H1 (cell line): ENCODE data around the gene OSBPL9. TPM values are rescaled to one million over a fixed set of nuclear protein-coding genes. Genes with fewer than 3 reads are reported as not detected.

Experiments
- CTCF ChIA-PET: fragments of 300-600 bp; sonication (Branson Sonifier 250); formaldehyde crosslinking; loops from one replicate; lab custom pipeline; 2021; ENCODE audit not compliant: partially characterized antibody; lab: Charles Lee
- POLR2A ChIA-PET: fragments of 300-600 bp; sonication (Branson Sonifier 250); formaldehyde crosslinking; loops from one replicate; lab custom pipeline; 2021; ENCODE audit warnings: inconsistent platforms; ENCODE audit not compliant: partially characterized antibody; lab: Charles Lee
- DNase-seq, 2 experiments: peaks; one replicate each; pipeline versions ENCODE4 v3.0.0 to v3.0.0-alpha.2; 2010 to 2022; ENCODE audit warnings: low spot score in 2 of 2, low read depth in 1 of 2, mixed read lengths in 1 of 2
- FAIRE-seq: peaks from 2 replicates; lab custom pipeline; 2011; peaks lifted over from hg19 to GRCh38; lab: Jason Lieb, UNC
- H2AFZ ChIP-seq: 2 replicates; pipeline ENCODE4 v1.8.1; 2012; ENCODE audit warnings: low read length, inconsistent platforms
- H2AK5ac ChIP-seq: 2 replicates; pipeline ENCODE4 v1.6.1; 2013; ENCODE audit warnings: low read depth, low read length
- H2BK120ac ChIP-seq: replicated peaks from 2 replicates; pipeline ENCODE3; 2013; ENCODE audit warnings: low read depth, low read length, inconsistent platforms
- H2BK12ac ChIP-seq: 2 replicates; pipeline ENCODE4 v1.6.1; 2013; ENCODE audit warnings: low read depth, low read length
- H2BK15ac ChIP-seq: 2 replicates; pipeline ENCODE4 v1.6.1; 2013; ENCODE audit warnings: low read length
- H2BK20ac ChIP-seq: 2 replicates; pipeline ENCODE4 v1.6.1; 2013; ENCODE audit warnings: low read length
- H2BK5ac ChIP-seq: 2 replicates; pipeline ENCODE4 v1.6.1; 2013; ENCODE audit warnings: low read depth, low read length
- H3K14ac ChIP-seq: 2 replicates; pipeline ENCODE4 v1.6.1; 2013; ENCODE audit warnings: inconsistent platforms; ENCODE audit not compliant: insufficient read length
- H3K18ac ChIP-seq: 2 replicates; pipeline ENCODE4 v1.6.1; 2013; ENCODE audit warnings: low read length; ENCODE audit errors: extremely low read depth
- H3K23ac ChIP-seq: 2 replicates; pipeline ENCODE4 v1.6.1; 2013; ENCODE audit warnings: inconsistent platforms; ENCODE audit not compliant: insufficient read length
- H3K23me2 ChIP-seq: 2 replicates; pipeline ENCODE4 v1.6.1; 2013; ENCODE audit warnings: low read depth, low read length
- H3K27ac ChIP-seq: 2 replicates; pipeline ENCODE4 v1.6.1; 2011; ENCODE audit warnings: low read depth, low read length, inconsistent platforms
- H3K27me3 ChIP-seq, 4 experiments: replicated peaks in 1 of 4; 1 replicate in 1 of 4; 2 replicates in 3 of 4; pipeline versions ENCODE4 v1.6.1 to v1.8.1; 2011 to 2013; ENCODE audit warnings: low read length in 3 of 4, mild to moderate bottlenecking in 3 of 4, inconsistent platforms in 2 of 4, mixed read lengths in 2 of 4, moderate library complexity in 1 of 4; ENCODE audit not compliant: control insufficient read depth in 3 of 4, insufficient read depth in 3 of 4; ENCODE audit errors: extremely low read depth in 1 of 4
- H3K36me3 ChIP-seq, 4 experiments: 2 replicates each; pipeline versions ENCODE4 v1.6.1 to v1.8.1; 2011 to 2013; ENCODE audit warnings: mild to moderate bottlenecking in 4 of 4, low read length in 3 of 4, moderate library complexity in 2 of 4, control low read depth in 1 of 4, inconsistent platforms in 1 of 4; ENCODE audit not compliant: insufficient read depth in 4 of 4, control insufficient read depth in 2 of 4
- H3K4ac ChIP-seq: replicated peaks from 2 replicates; pipeline ENCODE3; 2013; ENCODE audit warnings: low read length, low read depth, mixed read lengths, inconsistent platforms; ENCODE audit not compliant: insufficient read length
- H3K4me1 ChIP-seq, 4 experiments: replicated peaks in 1 of 4; 1 replicate in 1 of 4; 2 replicates in 3 of 4; pipeline versions ENCODE4 v1.6.1 to v1.8.1; 2011 to 2013; ENCODE audit warnings: low read length in 3 of 4, inconsistent platforms in 2 of 4, mixed read lengths in 1 of 4; ENCODE audit not compliant: insufficient read depth in 4 of 4, control insufficient read depth in 3 of 4
- H3K4me2 ChIP-seq, 2 experiments: 2 replicates each; pipeline versions ENCODE4 v1.6.1 to v1.8.1; 2011 to 2013; ENCODE audit warnings: low read depth in 2 of 2, low read length in 2 of 2, control low read depth in 1 of 2, inconsistent platforms in 1 of 2, mild to moderate bottlenecking in 1 of 2; ENCODE audit not compliant: insufficient read depth in 1 of 2
- H3K4me3 ChIP-seq, 4 experiments: fragments of 200-600, 300-600 bp in 1 of 4; sonication (generic), shearing (Covaris generic), sonication (Bioruptor Twin) in 1 of 4; 2 replicates each; pipeline versions ENCODE4 v1.5.1 to v1.8.1; 2011 to 2016; ENCODE audit warnings: low read length in 4 of 4, low read depth in 3 of 4, control low read depth in 2 of 4, inconsistent platforms in 2 of 4, mild to moderate bottlenecking in 2 of 4, mixed read lengths in 1 of 4, moderate library complexity in 1 of 4; ENCODE audit not compliant: insufficient read depth in 2 of 4; ENCODE audit errors: extremely low read depth in 1 of 4
- H3K56ac ChIP-seq: replicated peaks from 2 replicates; pipeline ENCODE3; 2013; ENCODE audit warnings: low read depth, mild to moderate bottlenecking, mixed read lengths, low read length, inconsistent platforms; ENCODE audit not compliant: insufficient read length
- H3K79me1 ChIP-seq: 2 replicates; pipeline ENCODE4 v1.6.1; 2013; ENCODE audit warnings: low read depth, low read length, control low read depth
- H3K79me2 ChIP-seq, 2 experiments: 2 replicates each; pipeline versions ENCODE4 v1.6.1 to v1.8.1; 2012 to 2013; ENCODE audit warnings: low read length in 2 of 2, mild to moderate bottlenecking in 2 of 2, inconsistent platforms in 1 of 2; ENCODE audit not compliant: insufficient read depth in 2 of 2, control insufficient read depth in 1 of 2
- H3K9ac ChIP-seq, 4 experiments: replicated peaks in 1 of 4; 1 replicate in 1 of 4; 2 replicates in 3 of 4; pipeline versions ENCODE4 v1.6.1 to v1.8.1; 2011 to 2013; ENCODE audit warnings: low read depth in 3 of 4, low read length in 3 of 4, control low read depth in 2 of 4, mild to moderate bottlenecking in 2 of 4, moderate library complexity in 2 of 4, inconsistent platforms in 1 of 4; ENCODE audit errors: extremely low read depth in 1 of 4
- H3K9me3 ChIP-seq, 2 experiments: 2 replicates each; pipeline versions ENCODE4 v1.6.1 to v1.8.1; 2012 to 2013; ENCODE audit warnings: mild to moderate bottlenecking in 2 of 2, moderate library complexity in 2 of 2, control low read depth in 1 of 2, inconsistent platforms in 1 of 2, low read depth in 1 of 2, low read length in 1 of 2, mixed read lengths in 1 of 2; ENCODE audit not compliant: insufficient read depth in 2 of 2
- H4K20me1 ChIP-seq, 2 experiments: replicated peaks in 1 of 2; 2 replicates each; pipeline versions ENCODE3 to v1.8.1; 2011 to 2013; ENCODE audit warnings: inconsistent platforms in 2 of 2, low read length in 2 of 2, mild to moderate bottlenecking in 1 of 2; ENCODE audit not compliant: insufficient read depth in 2 of 2, control insufficient read depth in 1 of 2
- H4K5ac ChIP-seq: 2 replicates; pipeline ENCODE4 v1.6.1; 2013; ENCODE audit warnings: low read length, low read depth, mixed read lengths, inconsistent platforms; ENCODE audit not compliant: insufficient read length
- H4K8ac ChIP-seq: 2 replicates; pipeline ENCODE4 v1.8.0; 2013; ENCODE audit warnings: mild to moderate bottlenecking, moderate library complexity, low read length, inconsistent platforms; ENCODE audit not compliant: insufficient read depth; ENCODE audit errors: extremely low read depth
- H4K91ac ChIP-seq: replicated peaks from 2 replicates; pipeline ENCODE3; 2013; ENCODE audit warnings: low read length, mixed read lengths, inconsistent platforms; ENCODE audit not compliant: insufficient read length
- CTBP2 ChIP-seq: IDR thresholded peaks from 2 replicates; pipeline ENCODE4 v1.7.0; 2011; ENCODE audit warnings: borderline replicate concordance, mild to moderate bottlenecking, moderate library complexity, mixed read lengths, low read length; ENCODE audit not compliant: insufficient read depth, insufficient read length
- EGR1 ChIP-seq: IDR thresholded peaks from 2 replicates; pipeline ENCODE4 v1.6.1; 2011; ENCODE audit warnings: low read depth, low read length, borderline replicate concordance
- EZH2 ChIP-seq: fragments of 200-600 bp; sonication (generic); IDR thresholded peaks from 2 replicates; pipeline ENCODE4 v1.7.1; 2012; ENCODE audit warnings: low read depth, mild to moderate bottlenecking, moderate library complexity, low read length, inconsistent platforms; ENCODE audit not compliant: severe bottlenecking
- JUND ChIP-seq: IDR thresholded peaks from 2 replicates; pipeline ENCODE4 v1.6.1; 2011; ENCODE audit warnings: mild to moderate bottlenecking, improper control_type of control experiment, low read length
- KDM4A ChIP-seq: IDR thresholded peaks from one replicate; pipeline ENCODE4 v1.7.1; 2012; ENCODE audit warnings: low read depth, mild to moderate bottlenecking, moderate library complexity, low read length, inconsistent platforms; ENCODE audit not compliant: severe bottlenecking
- RAD21 ChIP-seq, 2 experiments: IDR thresholded peaks in 1 of 2; conservative IDR thresholded peaks in 1 of 2; 2 replicates each; pipeline ENCODE4 v1.6.1; 2011; ENCODE audit warnings: low read depth in 2 of 2, low read length in 2 of 2, improper control_type of control experiment in 1 of 2, inconsistent platforms in 1 of 2, mild to moderate bottlenecking in 1 of 2, moderate library complexity in 1 of 2
- TBP ChIP-seq: IDR thresholded peaks from 2 replicates; pipeline ENCODE4 v1.6.1; 2011; ENCODE audit warnings: low read depth, low read length, improper control_type of control experiment
- WGBS, 2 experiments: shearing (Covaris generic) in 1 of 2; methylation state at CpG; one replicate each; pipeline versions ENCODE4 v1.1.6 to v1.1.7; 2013 to 2015; ENCODE audit warnings: low lambda C conversion rate in 2 of 2, mixed read lengths in 2 of 2, inconsistent platforms in 1 of 2, low coverage in 1 of 2, missing lambda C conversion rate in 1 of 2; ENCODE audit not compliant: insufficient replicate concordance in 2 of 2, insufficient coverage in 1 of 2, insufficient read length in 1 of 2; ENCODE audit errors: extremely low coverage in 1 of 2, missing lambda C conversion rate in 1 of 2; 5-methylcytosine and 5-hydroxymethylcytosine counted together
- polyA plus RNA-seq, 7 experiments: library from polyadenylated mRNA; depleted of rRNA in 3 of 7; stranded (reverse) in 5 of 7; unstranded in 2 of 7; fragments of >200 nt in 5 of 7; fragments of 200-250 nt in 2 of 7; gene quantifications; 1 replicate in 5 of 7; 2 replicates in 1 of 7; 4 replicates in 1 of 7; pipeline versions ENCODE4 v1.2.1 to v1.2.3, GENCODE V29; 2011 to 2013; ENCODE audit warnings: missing spikeins in 2 of 7, mixed read lengths in 2 of 7
- total RNA-seq: library from RNA; stranded (reverse); fragmentation: NEBNext Ultra II Directional; extraction: Animal tissue kit (Norgen Biotek cat#: 25700); gene quantifications from 2 replicates; pipeline ENCODE4 v1.2.1, GENCODE V29; 2021
- TF ChIP-seq, protein P1 (sequence below): IDR thresholded peaks from 2 replicates; pipeline ENCODE4 v1.6.1; 2012; ENCODE audit warnings: low read length, inconsistent platforms

Gene OSBPL9
- total and polyA plus RNA-seq, 2 of the 8 experiments (the other 6 are each of a cell fraction or from before 2014, with no cell fraction given), result 58.2 to 71.6 TPM

DNA sequence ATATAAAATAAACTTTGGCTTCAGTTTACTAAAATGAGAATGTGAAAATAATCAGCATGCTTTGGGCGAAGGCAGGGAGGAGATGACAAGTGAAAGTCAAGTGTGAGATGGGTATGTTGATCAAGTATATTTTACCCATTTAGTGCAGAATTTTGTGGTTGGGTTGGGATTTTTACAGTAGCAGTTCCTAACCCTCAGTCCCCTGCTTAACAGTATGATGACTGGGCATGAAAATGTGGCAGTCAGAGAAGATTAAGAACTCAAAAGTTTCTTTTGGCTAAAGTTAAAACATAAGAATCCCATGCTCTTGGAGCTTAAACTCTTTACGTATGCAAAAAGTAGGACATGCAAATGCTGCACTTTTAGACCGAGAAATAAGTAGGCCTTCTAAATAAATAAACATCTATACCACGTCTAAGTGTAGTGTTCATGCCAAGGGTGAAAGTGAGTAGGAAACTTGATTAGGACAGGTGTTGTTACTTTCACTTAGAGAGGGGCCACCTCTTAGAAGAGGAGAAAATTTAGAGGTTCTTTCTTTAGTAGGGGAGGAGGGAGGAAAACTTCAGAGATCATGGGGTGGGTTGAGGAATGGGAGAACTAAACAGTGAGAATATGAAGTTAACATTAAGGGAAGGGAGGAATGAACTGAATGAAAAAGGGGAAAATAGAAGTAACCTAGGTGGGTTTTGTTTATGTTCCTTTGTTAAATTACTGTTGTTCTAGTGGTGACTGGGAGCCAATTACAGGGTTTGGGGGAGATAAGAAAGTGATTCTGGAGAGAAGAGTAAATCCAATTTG is 127.8 kb downstream of the OSBPL9 start:
- no peaks in the 10 kb centered on the region; the same call in 1 of the 2 replicates for H3K23me2 ChIP-seq
- no peak overlapping the region for H2BK15ac ChIP-seq
- H3K23ac ChIP-seq, result no peak overlapping the region
- H4K8ac ChIP-seq, result no peak overlapping the region
- peak; percentile 57 for FAIRE-seq
- H4K20me1 ChIP-seq, result no peaks in the 10 kb centered on the region
- H3K9ac ChIP-seq, result no peak overlapping the region
- H2BK5ac ChIP-seq, result no peak overlapping the region
- no peak overlapping the region for H3K4ac ChIP-seq
- H3K79me2 ChIP-seq, result peaks cover 0 to 8% of the 10 kb centered on the region in 2 experiments; a peak in 2 of 4 replicates
- TF ChIP-seq JUND, result no peak
- TF ChIP-seq EZH2, result no peak
- TF ChIP-seq EGR1, result no peak
- TF ChIP-seq RAD21 (IDR thresholded peaks at IDR 0.05 in 1 of 2, conservative IDR thresholded peaks at IDR 0.05 in 1 of 2; ENCODE audit: low read depth in 2 of 2, low read length in 2 of 2), result no peak
- TF ChIP-seq, protein P1, sequence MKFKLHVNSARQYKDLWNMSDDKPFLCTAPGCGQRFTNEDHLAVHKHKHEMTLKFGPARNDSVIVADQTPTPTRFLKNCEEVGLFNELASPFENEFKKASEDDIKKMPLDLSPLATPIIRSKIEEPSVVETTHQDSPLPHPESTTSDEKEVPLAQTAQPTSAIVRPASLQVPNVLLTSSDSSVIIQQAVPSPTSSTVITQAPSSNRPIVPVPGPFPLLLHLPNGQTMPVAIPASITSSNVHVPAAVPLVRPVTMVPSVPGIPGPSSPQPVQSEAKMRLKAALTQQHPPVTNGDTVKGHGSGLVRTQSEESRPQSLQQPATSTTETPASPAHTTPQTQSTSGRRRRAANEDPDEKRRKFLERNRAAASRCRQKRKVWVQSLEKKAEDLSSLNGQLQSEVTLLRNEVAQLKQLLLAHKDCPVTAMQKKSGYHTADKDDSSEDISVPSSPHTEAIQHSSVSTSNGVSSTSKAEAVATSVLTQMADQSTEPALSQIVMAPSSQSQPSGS, result no peak
- no peak for TF ChIP-seq KDM4A
- no peak for TF ChIP-seq CTBP2
- no peak for TF ChIP-seq TBP
- ChIA-PET CTCF (no interaction called here), POLR2A (no interaction called here)
- no peak overlapping the region for H4K91ac ChIP-seq
- no peaks in the 10 kb centered on the region for H3K27me3 ChIP-seq
- H2AFZ ChIP-seq, result no peak overlapping the region
- H3K4me3 ChIP-seq, result no peak overlapping the region
- H3K56ac ChIP-seq, result no peak overlapping the region
- H3K9me3 ChIP-seq, result no peaks in the 10 kb centered on the region
- H3K36me3 ChIP-seq, result no peaks in the 10 kb centered on the region; a peak in 1 of 8 replicates
- no peak overlapping the region for H3K14ac ChIP-seq
- no peak overlapping the region for H2BK12ac ChIP-seq
- H2AK5ac ChIP-seq, result no peak overlapping the region
- H3K4me1 ChIP-seq, result no peaks in the 10 kb centered on the region; a peak in 1 of 7 replicates
- H2BK20ac ChIP-seq, result no peak overlapping the region
- H4K5ac ChIP-seq, result no peak overlapping the region
- H3K79me1 ChIP-seq, result no peaks in the 10 kb centered on the region; the same call in 1 of the 2 replicates
- no peak overlapping the region for H3K18ac ChIP-seq
- no peak overlapping the region for H3K27ac ChIP-seq
- H3K4me2 ChIP-seq, result no peak overlapping the region
- H2BK120ac ChIP-seq, result no peak overlapping the region
- DNase-seq, result no peak
- WGBS, 2 experiments, result 75% methylated on average over 4 of the region's 4 CpGs; no CpG with 5 or more reads in 1 of the 2 experiments
